ENCODE measurements around the gene HNRNPK. TPM values are rescaled to one million over a fixed set of nuclear protein-coding genes. Genes with fewer than 3 reads are reported as not detected.

Gene HNRNPK
- total RNA-seq, 2 donors from 2014 or later = 545 to 772 TPM

- Mint-ChIP-seq H3K4me1 (ENCODE audit: low read depth in 2 of 2) (peaks cover 23 to 25% of the 10 kb centered on the region in 2 donors), H3K27ac (peak overlapping the region; percentile 62 to 83), H3K36me3 (peaks cover 4% of the 10 kb centered on the region), H3K4me3 (peak overlapping the region; percentile 29), H3K27me3 (no peaks in the 10 kb centered on the region), H3K9me3 (no peaks in the 10 kb centered on the region)
- DNase-seq (ENCODE audit: low spot score) (no peak), ATAC-seq (peak; percentile 56)
These were observed 7.4 kb upstream of the HNRNPK start for GRCh38 chr9:83987402-83987791.

- Mint-ChIP-seq H3K9me3 (no peaks in the 10 kb centered on the region), H3K27ac (peak overlapping the region; percentile 62 to 83), H3K4me3 (peak overlapping the region; percentile 29)
These were observed 6.9 kb upstream of the HNRNPK start for GRCh38 chr9:83986765-83987401.

GRCh38 chr9:83986195-83986594 is 6.2 kb upstream of the HNRNPK start:
- no peak overlapping the region for H3K4me3 Mint-ChIP-seq
- ATAC-seq (no peak), DNase-seq (ENCODE audit: low spot score) (no peak)
- peaks cover 10% of the 10 kb centered on the region for H3K36me3 Mint-ChIP-seq
- H3K4me1 Mint-ChIP-seq (ENCODE audit: low read depth in 2 of 2) = peaks cover 29 to 31% of the 10 kb centered on the region in 2 donors
- no peak overlapping the region for H3K27ac Mint-ChIP-seq
- no peaks in the 10 kb centered on the region for H3K9me3 Mint-ChIP-seq
- no peaks in the 10 kb centered on the region for H3K27me3 Mint-ChIP-seq

More at GRCh38 chr9:83986765-83987401, 6.9 kb upstream of the HNRNPK start:
- DNase-seq (ENCODE audit: low spot score) = peak; percentile 73
- Mint-ChIP-seq H3K27me3 (no peaks in the 10 kb centered on the region), H3K36me3 (peaks cover 4% of the 10 kb centered on the region), H3K4me1 (ENCODE audit: low read depth in 2 of 2) (peaks cover 23 to 25% of the 10 kb centered on the region in 2 donors)
- peak; percentile 87 to 89 for ATAC-seq

- Mint-ChIP-seq H3K27me3 (no peaks in the 10 kb centered on the region), H3K27ac (peak overlapping the region; percentile 89 to 100), H3K4me1 (ENCODE audit: low read depth in 2 of 2) (peaks cover 25 to 32% of the 10 kb centered on the region in 2 donors), H3K36me3 (peaks cover 34% of the 10 kb centered on the region), H3K9me3 (no peaks in the 10 kb centered on the region), H3K4me3 (peak overlapping the region; percentile 95)
- DNase-seq (ENCODE audit: low spot score) (peak; percentile 65), ATAC-seq (no peak)
These were observed 1.3 kb upstream of the HNRNPK start for GRCh38 chr9:83981126-83981871.

GRCh38 chr9:83980395-83981125 is 545 bp upstream of the HNRNPK start, which contains the start of gene RMI1:
Gene RMI1, plus strand, starts transcription at chr9:83980805. Its CDS starts 20,182 bp downstream, at chr9:84000987.
- no peaks in the 10 kb centered on the region for H3K9me3 Mint-ChIP-seq
- DNase-seq (ENCODE audit: low spot score) = peak; percentile 99
- peak within 1 kb of the TSS; percentile 89 to 100 for H3K27ac Mint-ChIP-seq
- no peaks in the 10 kb centered on the region for H3K27me3 Mint-ChIP-seq
- ATAC-seq = peak; percentile 86 to 91
- H3K36me3 Mint-ChIP-seq = peaks cover 42% of the 10 kb centered on the region
- H3K4me1 Mint-ChIP-seq (ENCODE audit: low read depth in 2 of 2) = peaks cover 32 to 40% of the 10 kb centered on the region in 2 donors
- H3K4me3 Mint-ChIP-seq = peak within 1 kb of the TSS; percentile 95

- ATAC-seq (peak; percentile 74 to 77), DNase-seq (ENCODE audit: low spot score) (peak; percentile 93)
- Mint-ChIP-seq H3K9me3 (no peaks in the 10 kb centered on the region), H3K36me3 (peaks cover 55% of the 10 kb centered on the region), H3K4me3 (peak overlapping the region; percentile 95), H3K4me1 (ENCODE audit: low read depth in 2 of 2) (peaks cover 46 to 53% of the 10 kb centered on the region in 2 donors), H3K27me3 (no peaks in the 10 kb centered on the region), H3K27ac (peak overlapping the region; percentile 89 to 100)
These were observed 813 bp downstream of the HNRNPK start for GRCh38 chr9:83978992-83979811.

- Mint-ChIP-seq H3K4me1 (ENCODE audit: low read depth in 2 of 2) (peaks cover 48 to 59% of the 10 kb centered on the region in 2 donors), H3K27ac (peak overlapping the region; percentile 89 to 100)
These were observed 2.8 kb downstream of the HNRNPK start for GRCh38 chr9:83977196-83977595.

GRCh38 chr9:83976372-83976771 is 3.6 kb downstream of the HNRNPK start:
- Mint-ChIP-seq H3K27ac (peak overlapping the region; percentile 55 to 100), H3K36me3 (peaks cover 72% of the 10 kb centered on the region), H3K4me3 (peak overlapping the region; percentile 95), H3K9me3 (no peaks in the 10 kb centered on the region), H3K27me3 (no peaks in the 10 kb centered on the region), H3K4me1 (ENCODE audit: low read depth in 2 of 2) (peaks cover 52 to 62% of the 10 kb centered on the region in 2 donors)
- DNase-seq (ENCODE audit: low spot score) (no peak), ATAC-seq (no peak)

More at GRCh38 chr9:83977196-83977595, 2.8 kb downstream of the HNRNPK start:
- Mint-ChIP-seq H3K9me3 (no peaks in the 10 kb centered on the region), H3K4me3 (peak overlapping the region; percentile 95), H3K27me3 (no peaks in the 10 kb centered on the region), H3K36me3 (peaks cover 68% of the 10 kb centered on the region)
- ATAC-seq = no peak
- DNase-seq (ENCODE audit: low spot score) = no peak

- H3K27me3 Mint-ChIP-seq = no peaks in the 10 kb centered on the region
- DNase-seq (ENCODE audit: low spot score) (no peak), ATAC-seq (no peak)
- peak overlapping the region; percentile 55 to 100 for H3K27ac Mint-ChIP-seq
- H3K4me3 Mint-ChIP-seq = peak overlapping the region; percentile 95
- H3K4me1 Mint-ChIP-seq (ENCODE audit: low read depth in 2 of 2) = peaks cover 49 to 65% of the 10 kb centered on the region in 2 donors
- H3K9me3 Mint-ChIP-seq = no peaks in the 10 kb centered on the region
- H3K36me3 Mint-ChIP-seq = peaks cover 80% of the 10 kb centered on the region
These were observed 4.7 kb downstream of the HNRNPK start for GRCh38 chr9:83975300-83975699.

GRCh38 chr9:83972286-83972685 is 7.7 kb downstream of the HNRNPK start:
- peak overlapping the region; percentile 41 to 74 for H3K27ac Mint-ChIP-seq
- no peaks in the 10 kb centered on the region for H3K9me3 Mint-ChIP-seq
- DNase-seq (ENCODE audit: low spot score) (no peak), ATAC-seq (peak; percentile 81)
- peak overlapping the region; percentile 10 for H3K4me3 Mint-ChIP-seq
- peaks cover 81% of the 10 kb centered on the region for H3K36me3 Mint-ChIP-seq
- no peaks in the 10 kb centered on the region for H3K27me3 Mint-ChIP-seq
- H3K4me1 Mint-ChIP-seq (ENCODE audit: low read depth in 2 of 2) = peaks cover 42 to 56% of the 10 kb centered on the region in 2 donors

- H3K4me1 Mint-ChIP-seq (ENCODE audit: low read depth in 2 of 2) = peaks cover 43 to 56% of the 10 kb centered on the region in 2 donors
- no peak for ATAC-seq
- H3K27ac Mint-ChIP-seq = peak overlapping the region; percentile 41 to 74
These were observed 8.5 kb downstream of the HNRNPK start for GRCh38 chr9:83971485-83971884.

GRCh38 chr9:83969602-83970001 is 10.4 kb downstream of the HNRNPK start:
- Mint-ChIP-seq H3K36me3 (peaks cover 63% of the 10 kb centered on the region), H3K4me1 (ENCODE audit: low read depth in 2 of 2) (peaks cover 29 to 42% of the 10 kb centered on the region in 2 donors), H3K9me3 (no peaks in the 10 kb centered on the region), H3K27me3 (no peaks in the 10 kb centered on the region), H3K27ac (peak overlapping the region in 1 of 2 donors; percentile 4), H3K4me3 (no peak overlapping the region)
- ATAC-seq = no peak
- DNase-seq (ENCODE audit: low spot score) = no peak

More at GRCh38 chr9:83971485-83971884, 8.5 kb downstream of the HNRNPK start:
- H3K36me3 Mint-ChIP-seq = peaks cover 82% of the 10 kb centered on the region
- H3K27me3 Mint-ChIP-seq = no peaks in the 10 kb centered on the region
- no peaks in the 10 kb centered on the region for H3K9me3 Mint-ChIP-seq
- no peak for DNase-seq (ENCODE audit: low spot score)
- no peak overlapping the region for H3K4me3 Mint-ChIP-seq

GRCh38 chr9:83967073-83967472 is 12.9 kb downstream of the HNRNPK start:
- no peaks in the 10 kb centered on the region for H3K9me3 Mint-ChIP-seq
- H3K27ac Mint-ChIP-seq = peak overlapping the region; percentile 56 to 75
- peaks cover 45% of the 10 kb centered on the region for H3K36me3 Mint-ChIP-seq
- no peak overlapping the region for H3K4me3 Mint-ChIP-seq
- DNase-seq (ENCODE audit: low spot score) = no peak
- H3K27me3 Mint-ChIP-seq = no peaks in the 10 kb centered on the region
- H3K4me1 Mint-ChIP-seq (ENCODE audit: low read depth in 2 of 2) = peaks cover 18 to 27% of the 10 kb centered on the region in 2 donors
- no peak for ATAC-seq

Measured in natural killer cell treated with Interleukin-12 subunit alpha and Interleukin-12 subunit beta and Interleukin-15 and Interleukin-18, amount 100 ng/mL, for 72 hours (primary cell).